ENCODE results near the gene ESCO1.

DNA sequence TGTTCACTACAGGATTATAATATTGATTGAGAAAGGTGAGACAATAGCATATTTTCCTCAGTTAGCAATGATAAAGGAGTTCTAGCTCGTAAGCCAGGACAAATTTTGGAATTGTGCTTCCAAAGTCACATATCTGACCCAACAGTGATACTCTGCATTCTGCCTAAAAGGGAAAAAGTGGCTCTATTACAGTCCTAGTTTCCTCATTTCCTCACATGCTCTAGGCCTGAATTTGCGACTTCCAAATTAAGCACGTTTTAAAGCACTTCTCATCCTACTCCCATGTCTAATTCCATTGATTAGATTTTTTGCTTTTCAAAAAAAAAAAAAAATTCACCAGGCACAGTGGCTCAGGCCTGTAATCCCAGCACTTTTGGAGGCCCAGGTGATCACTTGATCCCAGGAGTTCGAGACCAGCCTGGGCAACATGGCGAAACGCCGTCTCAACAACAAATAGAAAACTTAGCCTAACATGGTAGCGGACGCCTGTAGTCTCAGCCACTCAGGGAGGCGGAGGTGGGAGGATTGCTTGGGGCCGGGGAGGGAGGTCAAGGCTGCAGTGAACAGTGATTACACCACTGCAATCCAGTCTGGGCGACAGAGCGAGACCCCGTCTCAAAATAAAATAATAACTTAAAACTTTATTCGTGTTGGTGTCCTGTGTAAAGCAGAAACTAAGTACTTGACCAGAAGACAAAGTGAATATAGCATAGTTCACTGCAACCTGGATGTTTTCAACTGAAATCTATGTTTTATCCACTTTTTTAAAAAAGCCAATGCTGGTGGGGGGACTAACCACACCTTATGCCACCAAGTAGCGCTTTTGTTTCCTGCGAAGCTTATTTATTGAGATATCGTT, 1.5 kb downstream of the ESCO1 start:
- TF ChIP-seq, protein P1, sequence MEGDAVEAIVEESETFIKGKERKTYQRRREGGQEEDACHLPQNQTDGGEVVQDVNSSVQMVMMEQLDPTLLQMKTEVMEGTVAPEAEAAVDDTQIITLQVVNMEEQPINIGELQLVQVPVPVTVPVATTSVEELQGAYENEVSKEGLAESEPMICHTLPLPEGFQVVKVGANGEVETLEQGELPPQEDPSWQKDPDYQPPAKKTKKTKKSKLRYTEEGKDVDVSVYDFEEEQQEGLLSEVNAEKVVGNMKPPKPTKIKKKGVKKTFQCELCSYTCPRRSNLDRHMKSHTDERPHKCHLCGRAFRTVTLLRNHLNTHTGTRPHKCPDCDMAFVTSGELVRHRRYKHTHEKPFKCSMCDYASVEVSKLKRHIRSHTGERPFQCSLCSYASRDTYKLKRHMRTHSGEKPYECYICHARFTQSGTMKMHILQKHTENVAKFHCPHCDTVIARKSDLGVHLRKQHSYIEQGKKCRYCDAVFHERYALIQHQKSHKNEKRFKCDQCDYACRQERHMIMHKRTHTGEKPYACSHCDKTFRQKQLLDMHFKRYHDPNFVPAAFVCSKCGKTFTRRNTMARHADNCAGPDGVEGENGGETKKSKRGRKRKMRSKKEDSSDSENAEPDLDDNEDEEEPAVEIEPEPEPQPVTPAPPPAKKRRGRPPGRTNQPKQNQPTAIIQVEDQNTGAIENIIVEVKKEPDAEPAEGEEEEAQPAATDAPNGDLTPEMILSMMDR (conservative IDR thresholded peaks at IDR 0.05 in 1 of 2, IDR thresholded peaks at IDR 0.05 in 1 of 2; ENCODE audit: low read depth in 1 of 2, low read length in 2 of 2) = no peak
- TF ChIP-seq EZH2 (IDR thresholded peaks at IDR 0.05; ENCODE audit: low read length, missing control alignments) = no peak
